Measurements from ENCODE around the gene UGT1A3.
"Not testable (repeated sequence)": the region's sequence is repeated elsewhere in the genome, so short reads cannot be mapped to it uniquely, and the experiment has no call there.

The UGT1A3 gene

GRCh38 chr2:233714121-233714520 is 14.7 kb upstream of the UGT1A3 start:
- Histone ChIP-seq H3K79me2 (ENCODE audit: insufficient read depth, low read length) (no peaks in the 10 kb centered on the region), H3K27ac (ENCODE audit: low read depth, low read length, poor library complexity, severe bottlenecking) (no peak overlapping the region), H2AFZ (ENCODE audit: low read length) (no peak overlapping the region), H3K9me2 (ENCODE audit: low read depth, low read length) (no peaks in the 10 kb centered on the region), H3K4me1 (ENCODE audit: insufficient read depth, low read length, severe bottlenecking) (no peaks in the 10 kb centered on the region), H3K4me3 (ENCODE audit: low read depth, low read length, poor library complexity, severe bottlenecking) (no peak overlapping the region), H3K9me3 (ENCODE audit: low read length) (no peaks in the 10 kb centered on the region), H3K4me2 (ENCODE audit: low read length) (no peak overlapping the region), H3F3A (ENCODE audit: insufficient read depth, low read length) (no peaks in the 10 kb centered on the region), H3K36me3 (ENCODE audit: insufficient read depth, low read length) (no peaks in the 10 kb centered on the region), H4K20me1 (ENCODE audit: insufficient read depth, low read length) (no peaks in the 10 kb centered on the region), H3K27me3 (ENCODE audit: insufficient read depth, low read length) (no peaks in the 10 kb centered on the region), H3K9ac (ENCODE audit: low read length) (no peak overlapping the region)
- TF ChIP-seq, protein P1, sequence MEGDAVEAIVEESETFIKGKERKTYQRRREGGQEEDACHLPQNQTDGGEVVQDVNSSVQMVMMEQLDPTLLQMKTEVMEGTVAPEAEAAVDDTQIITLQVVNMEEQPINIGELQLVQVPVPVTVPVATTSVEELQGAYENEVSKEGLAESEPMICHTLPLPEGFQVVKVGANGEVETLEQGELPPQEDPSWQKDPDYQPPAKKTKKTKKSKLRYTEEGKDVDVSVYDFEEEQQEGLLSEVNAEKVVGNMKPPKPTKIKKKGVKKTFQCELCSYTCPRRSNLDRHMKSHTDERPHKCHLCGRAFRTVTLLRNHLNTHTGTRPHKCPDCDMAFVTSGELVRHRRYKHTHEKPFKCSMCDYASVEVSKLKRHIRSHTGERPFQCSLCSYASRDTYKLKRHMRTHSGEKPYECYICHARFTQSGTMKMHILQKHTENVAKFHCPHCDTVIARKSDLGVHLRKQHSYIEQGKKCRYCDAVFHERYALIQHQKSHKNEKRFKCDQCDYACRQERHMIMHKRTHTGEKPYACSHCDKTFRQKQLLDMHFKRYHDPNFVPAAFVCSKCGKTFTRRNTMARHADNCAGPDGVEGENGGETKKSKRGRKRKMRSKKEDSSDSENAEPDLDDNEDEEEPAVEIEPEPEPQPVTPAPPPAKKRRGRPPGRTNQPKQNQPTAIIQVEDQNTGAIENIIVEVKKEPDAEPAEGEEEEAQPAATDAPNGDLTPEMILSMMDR (IDR thresholded peaks at IDR 0.05; ENCODE audit: low read length) = no peak
- TF ChIP-seq EZH2 (IDR thresholded peaks at IDR 0.05; ENCODE audit: borderline replicate concordance, low read length) = no peak

DNA sequence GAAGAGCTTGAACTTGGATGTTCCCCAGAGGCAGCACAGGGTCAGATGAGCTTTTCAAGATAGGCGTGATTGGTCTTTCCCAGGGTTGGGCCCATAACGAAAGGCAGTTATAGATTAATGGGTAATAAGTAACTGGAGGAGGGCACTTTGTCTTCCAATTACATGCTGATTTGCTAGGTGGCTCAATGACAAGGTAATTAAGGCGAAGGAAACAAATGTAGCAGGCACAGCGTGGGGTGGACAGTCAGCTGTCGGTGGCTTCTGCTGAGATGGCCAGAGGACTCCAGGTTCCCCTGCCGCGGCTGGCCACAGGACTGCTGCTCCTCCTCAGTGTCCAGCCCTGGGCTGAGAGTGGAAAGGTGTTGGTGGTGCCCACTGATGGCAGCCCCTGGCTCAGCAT is 10.3 kb upstream of the UGT1A3 start, which contains the start of gene UGT1A4:
Gene UGT1A4, plus strand, starts transcription at position 185 of the 400 bp plus-strand sequence. Its CDS starts 85 bp downstream, at position 270.
- Histone ChIP-seq H3K36me3 (ENCODE audit: insufficient read depth, low read length) (no peaks in the 10 kb centered on the region), H3K4me1 (ENCODE audit: insufficient read depth, low read length, severe bottlenecking) (no peaks in the 10 kb centered on the region), H3K79me2 (ENCODE audit: insufficient read depth, low read length) (no peaks in the 10 kb centered on the region), H3K27ac (ENCODE audit: low read depth, low read length, poor library complexity, severe bottlenecking) (no peak within 1 kb of the TSS), H2AFZ (ENCODE audit: low read length) (no peak within 1 kb of the TSS), H3K9ac (ENCODE audit: low read length) (no peak within 1 kb of the TSS), H3F3A (ENCODE audit: insufficient read depth, low read length) (no peaks in the 10 kb centered on the region), H3K4me3 (ENCODE audit: low read depth, low read length, poor library complexity, severe bottlenecking) (no peak within 1 kb of the TSS), H3K4me2 (ENCODE audit: low read length) (no peak within 1 kb of the TSS), H3K9me3 (ENCODE audit: low read length) (no peaks in the 10 kb centered on the region), H3K27me3 (ENCODE audit: insufficient read depth, low read length) (no peaks in the 10 kb centered on the region; the same call in 1 of the 2 replicates), H4K20me1 (ENCODE audit: insufficient read depth, low read length) (no peaks in the 10 kb centered on the region), H3K9me2 (ENCODE audit: low read depth, low read length) (no peaks in the 10 kb centered on the region)
- TF ChIP-seq, protein P1 (IDR thresholded peaks at IDR 0.05; ENCODE audit: low read length) = no peak
- no peak for TF ChIP-seq EZH2 (IDR thresholded peaks at IDR 0.05; ENCODE audit: borderline replicate concordance, low read length)

GRCh38 chr2:233736868-233737653 is 8.2 kb downstream of the UGT1A3 start:
- not testable (repeated sequence) for H3K4me3 ChIP-seq (ENCODE audit: low read depth, low read length, poor library complexity, severe bottlenecking); H3K9me2 ChIP-seq (ENCODE audit: low read depth, low read length); H2AFZ ChIP-seq (ENCODE audit: low read length); H3K9me3 ChIP-seq (ENCODE audit: low read length); H3K27me3 ChIP-seq (ENCODE audit: insufficient read depth, low read length); H3K36me3 ChIP-seq (ENCODE audit: insufficient read depth, low read length); H3K79me2 ChIP-seq (ENCODE audit: insufficient read depth, low read length); H3F3A ChIP-seq (ENCODE audit: insufficient read depth, low read length); H3K4me2 ChIP-seq (ENCODE audit: low read length); H4K20me1 ChIP-seq (ENCODE audit: insufficient read depth, low read length); H3K27ac ChIP-seq (ENCODE audit: low read depth, low read length, poor library complexity, severe bottlenecking); H3K4me1 ChIP-seq (ENCODE audit: insufficient read depth, low read length, severe bottlenecking); H3K9ac ChIP-seq (ENCODE audit: low read length)

DNA sequence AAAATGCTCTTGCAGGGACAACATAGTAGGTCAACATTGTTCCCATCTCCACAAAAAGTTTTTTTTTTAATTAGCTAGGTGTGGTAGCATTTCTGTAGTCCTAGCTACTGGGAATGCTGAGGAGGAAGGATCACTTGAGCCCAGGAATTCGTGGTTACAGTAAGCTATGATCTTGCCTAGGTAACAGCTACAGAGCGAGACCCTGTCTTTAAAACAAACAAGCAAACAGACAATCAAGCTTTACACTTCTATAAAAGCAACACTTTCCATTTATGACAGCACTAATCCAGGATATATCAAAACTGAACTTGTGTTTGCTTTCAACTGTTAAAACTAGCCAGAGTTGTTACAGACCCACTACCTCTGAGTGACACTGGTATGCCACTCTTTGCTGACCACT is 12.0 kb downstream of the UGT1A3 start:
- TF ChIP-seq, protein P1 (IDR thresholded peaks at IDR 0.05; ENCODE audit: low read length) = no peak
- no peak for TF ChIP-seq EZH2 (IDR thresholded peaks at IDR 0.05; ENCODE audit: borderline replicate concordance, low read length)

More for the DNA sequence above, 12.0 kb downstream of the UGT1A3 start:
- no peak overlapping the region for H3K4me2 ChIP-seq (ENCODE audit: low read length)
- no peaks in the 10 kb centered on the region for H3K4me1 ChIP-seq (ENCODE audit: insufficient read depth, low read length, severe bottlenecking)
- H3K36me3 ChIP-seq (ENCODE audit: insufficient read depth, low read length) = no peaks in the 10 kb centered on the region
- H2AFZ ChIP-seq (ENCODE audit: low read length) = no peak overlapping the region
- H3K9me3 ChIP-seq (ENCODE audit: low read length) = no peaks in the 10 kb centered on the region
- H3K79me2 ChIP-seq (ENCODE audit: insufficient read depth, low read length) = no peaks in the 10 kb centered on the region
- H4K20me1 ChIP-seq (ENCODE audit: insufficient read depth, low read length) = no peaks in the 10 kb centered on the region
- H3F3A ChIP-seq (ENCODE audit: insufficient read depth, low read length) = no peaks in the 10 kb centered on the region
- no peaks in the 10 kb centered on the region; the same call in 1 of the 2 replicates for H3K27me3 ChIP-seq (ENCODE audit: insufficient read depth, low read length)
- no peaks in the 10 kb centered on the region for H3K9me2 ChIP-seq (ENCODE audit: low read depth, low read length)
- H3K27ac ChIP-seq (ENCODE audit: low read depth, low read length, poor library complexity, severe bottlenecking) = no peak overlapping the region
- no peak overlapping the region for H3K9ac ChIP-seq (ENCODE audit: low read length)
- H3K4me3 ChIP-seq (ENCODE audit: low read depth, low read length, poor library complexity, severe bottlenecking) = no peak overlapping the region
